Epithelial cell of prostate (primary cell): ENCODE data around the gene LRCOL1.

Source experiments
- DNase-seq: peaks from one replicate; pipeline ENCODE4 v3.0.0-alpha.2; 2011; ENCODE audit warnings: low read depth, low spot score
- H3K27ac ChIP-seq: fragments of 450-650 bp; 2 replicates; pipeline ENCODE4 v1.5.1; 2017; ENCODE audit warnings: mild to moderate bottlenecking

The LRCOL1 gene

GRCh38 chr12:132610051-132610759 is at the start of gene LRCOL1:
Gene LRCOL1 (minus strand): TSS chr12:132610582. CDS start chr12:132606251, 4,331 bp downstream.
- no peak for DNase-seq

GRCh38 chr12:132660052-132660451 is 49.7 kb upstream of the LRCOL1 start:
- no peak overlapping the region for H3K27ac ChIP-seq
- no peak for DNase-seq

More at GRCh38 chr12:132610051-132610759, at the start of gene LRCOL1:
- no peak within 1 kb of the TSS for H3K27ac ChIP-seq

GRCh38 chr12:132659146-132659545 is 48.8 kb upstream of the LRCOL1 start:
- H3K27ac ChIP-seq = no peak overlapping the region
- DNase-seq = no peak

GRCh38 chr12:132658149-132658894 is 47.9 kb upstream of the LRCOL1 start:
- no peak for DNase-seq
- no peak overlapping the region for H3K27ac ChIP-seq

- DNase-seq = no peak
- H3K27ac ChIP-seq = no peak overlapping the region
These were observed 46.8 kb upstream of the LRCOL1 start for GRCh38 chr12:132657004-132657727.

- H3K27ac ChIP-seq = no peak overlapping the region
- no peak for DNase-seq
These were observed 43.3 kb upstream of the LRCOL1 start for GRCh38 chr12:132653567-132654290.

- no peak for DNase-seq
- no peak overlapping the region for H3K27ac ChIP-seq
These were observed 41.2 kb upstream of the LRCOL1 start for GRCh38 chr12:132651444-132652100.

- DNase-seq = no peak
- no peak overlapping the region for H3K27ac ChIP-seq
These were observed 39.0 kb upstream of the LRCOL1 start for GRCh38 chr12:132649226-132649945.

GRCh38 chr12:132648616-132649225 is 38.3 kb upstream of the LRCOL1 start:
- DNase-seq = no peak
- no peak overlapping the region for H3K27ac ChIP-seq

GRCh38 chr12:132647858-132648257 is 37.5 kb upstream of the LRCOL1 start:
- H3K27ac ChIP-seq = no peak overlapping the region
- no peak for DNase-seq

GRCh38 chr12:132646850-132647249 is 36.5 kb upstream of the LRCOL1 start:
- DNase-seq = no peak
- no peak overlapping the region for H3K27ac ChIP-seq

- no peak overlapping the region for H3K27ac ChIP-seq
- no peak for DNase-seq
These were observed 32.8 kb upstream of the LRCOL1 start for GRCh38 chr12:132642846-132643835.

- no peak overlapping the region for H3K27ac ChIP-seq
- DNase-seq = no peak
These were observed 31.6 kb upstream of the LRCOL1 start for GRCh38 chr12:132641811-132642650.

- no peak overlapping the region for H3K27ac ChIP-seq
- DNase-seq = no peak
These were observed 30.6 kb upstream of the LRCOL1 start for GRCh38 chr12:132640936-132641335.

- no peak overlapping the region for H3K27ac ChIP-seq
- no peak for DNase-seq
These were observed 29.7 kb upstream of the LRCOL1 start for GRCh38 chr12:132639956-132640520.
